GM21723 (cell line): ENCODE data around the gene ITGA5.
A peak's percentile ranks its signal among the peaks of the same experiment; 100 is the strongest.

Experiments
- ATAC-seq: cut with Tn5 transposase; IDR thresholded peaks from one replicate; pipeline ENCODE4 v1.9.1; 2021; ENCODE audit warnings: mild to moderate bottlenecking, moderate library complexity; ENCODE audit not compliant: unreplicated experiment

ITGA5 gene

DNA sequence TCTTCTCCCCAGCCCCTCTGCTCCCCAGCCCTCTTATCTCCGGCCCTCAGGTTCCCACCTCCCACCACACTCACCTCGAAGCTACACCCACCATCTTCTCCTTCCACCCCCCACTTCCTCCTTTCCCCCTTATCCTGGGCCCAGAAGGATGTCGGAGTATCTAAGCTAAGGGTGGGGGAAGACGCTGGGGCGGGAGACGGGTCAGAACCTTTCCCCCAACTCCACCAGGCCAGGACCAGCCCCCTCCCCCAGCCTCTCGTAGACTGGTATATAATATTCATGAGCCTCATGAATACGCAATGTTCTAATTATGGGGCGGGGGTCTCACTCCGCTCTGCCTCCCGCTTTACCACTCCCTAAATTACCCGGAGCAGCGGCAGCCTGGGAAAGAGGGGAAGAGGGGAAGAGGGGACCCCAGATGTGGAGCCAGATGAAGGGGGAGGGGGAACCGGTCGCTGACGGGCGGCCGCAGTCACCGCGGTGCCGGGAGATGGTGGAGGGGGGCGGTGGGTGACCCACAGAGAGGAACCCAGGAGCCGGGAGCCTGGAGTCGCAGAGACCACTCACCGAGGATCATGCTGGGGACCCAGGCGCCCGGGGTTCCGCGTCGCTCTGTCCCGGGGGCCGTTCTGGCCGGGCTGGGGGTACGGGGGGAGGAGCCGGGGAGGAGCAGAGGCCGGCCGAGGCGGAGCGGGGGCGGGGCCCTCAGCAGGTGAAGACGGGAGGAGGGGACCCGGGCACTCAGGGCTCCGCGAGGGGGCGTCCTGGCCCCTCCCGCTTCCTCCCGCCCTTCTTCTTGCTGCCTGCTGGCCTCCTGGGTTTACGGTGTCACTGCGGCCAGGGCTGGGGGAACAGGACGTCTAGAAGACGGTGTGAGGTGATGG lies 28.2 kb downstream of the ITGA5 start:
- ATAC-seq: peak; percentile 59

DNA sequence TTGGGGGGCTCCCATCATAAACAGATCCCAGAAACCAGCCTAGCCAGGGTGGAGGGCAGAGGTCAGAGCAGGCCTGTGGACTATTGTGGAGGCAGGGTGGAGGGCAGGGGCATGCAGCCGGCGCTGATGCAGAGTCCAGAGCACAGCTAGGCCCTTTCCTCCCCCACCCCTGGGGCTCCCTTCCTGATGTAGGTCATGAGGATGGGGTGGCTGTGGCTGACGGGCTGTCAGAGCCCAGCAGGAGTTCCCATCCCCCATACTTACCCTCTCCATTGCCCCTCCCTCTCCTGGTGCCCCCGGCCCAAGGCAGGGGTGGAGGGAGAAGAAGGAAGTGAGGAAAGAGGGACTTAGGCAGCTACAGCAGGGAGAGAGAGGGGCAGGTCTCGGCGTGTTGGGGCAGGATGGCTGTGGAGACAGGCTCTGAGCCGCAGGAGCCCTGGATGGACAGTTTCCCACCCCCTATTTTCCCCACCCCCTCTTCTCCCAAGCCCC lies 28.8 kb downstream of the ITGA5 start:
- no peak for ATAC-seq

DNA sequence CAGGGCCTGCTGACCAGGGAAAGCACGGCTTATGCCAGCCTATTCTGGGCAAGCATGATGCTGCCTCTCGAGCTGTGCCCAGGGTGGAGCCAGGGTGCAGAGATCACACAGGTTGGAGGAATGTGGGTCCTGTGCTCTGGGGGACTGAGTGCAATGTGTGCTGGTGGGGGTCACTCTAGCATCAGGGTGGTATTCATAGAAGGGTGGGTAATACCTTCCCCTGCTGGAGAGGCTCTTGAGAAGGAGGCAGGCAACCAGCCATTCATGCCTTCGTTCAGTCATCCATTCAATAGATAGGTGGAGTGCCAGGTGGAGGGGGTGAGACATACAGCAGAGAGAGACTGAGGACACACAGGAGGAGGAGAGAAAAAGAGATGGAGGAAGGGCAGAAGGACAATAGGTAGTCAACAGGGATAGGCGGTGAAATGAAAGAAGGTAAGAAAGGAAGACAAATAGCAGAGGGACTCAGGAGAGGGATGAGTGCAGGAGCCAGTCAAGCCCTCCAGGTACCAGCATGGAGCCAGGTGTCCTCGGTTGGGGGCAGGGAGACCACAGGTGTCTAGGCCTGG lies 29.4 kb downstream of the ITGA5 start:
- ATAC-seq: no peak

DNA sequence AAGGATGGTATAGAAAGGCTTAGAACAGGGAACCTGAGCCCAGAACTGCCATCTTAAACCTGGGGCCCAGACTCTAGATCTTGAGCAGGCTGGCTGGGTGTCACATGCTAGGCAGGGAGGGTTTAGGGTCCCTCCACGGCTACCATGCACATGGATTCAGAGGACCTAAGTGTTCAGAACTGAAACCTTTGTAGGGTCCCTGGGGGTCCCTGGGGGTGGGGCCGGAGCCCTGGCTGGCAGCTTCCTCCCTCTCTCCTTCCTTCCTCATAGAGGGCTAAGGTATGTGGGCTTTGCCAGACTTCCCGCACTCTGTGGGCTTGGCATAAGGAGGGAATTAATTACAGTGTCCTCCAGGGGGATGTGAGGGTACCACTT lies 29.9 kb downstream of the ITGA5 start:
- no peak for ATAC-seq

DNA sequence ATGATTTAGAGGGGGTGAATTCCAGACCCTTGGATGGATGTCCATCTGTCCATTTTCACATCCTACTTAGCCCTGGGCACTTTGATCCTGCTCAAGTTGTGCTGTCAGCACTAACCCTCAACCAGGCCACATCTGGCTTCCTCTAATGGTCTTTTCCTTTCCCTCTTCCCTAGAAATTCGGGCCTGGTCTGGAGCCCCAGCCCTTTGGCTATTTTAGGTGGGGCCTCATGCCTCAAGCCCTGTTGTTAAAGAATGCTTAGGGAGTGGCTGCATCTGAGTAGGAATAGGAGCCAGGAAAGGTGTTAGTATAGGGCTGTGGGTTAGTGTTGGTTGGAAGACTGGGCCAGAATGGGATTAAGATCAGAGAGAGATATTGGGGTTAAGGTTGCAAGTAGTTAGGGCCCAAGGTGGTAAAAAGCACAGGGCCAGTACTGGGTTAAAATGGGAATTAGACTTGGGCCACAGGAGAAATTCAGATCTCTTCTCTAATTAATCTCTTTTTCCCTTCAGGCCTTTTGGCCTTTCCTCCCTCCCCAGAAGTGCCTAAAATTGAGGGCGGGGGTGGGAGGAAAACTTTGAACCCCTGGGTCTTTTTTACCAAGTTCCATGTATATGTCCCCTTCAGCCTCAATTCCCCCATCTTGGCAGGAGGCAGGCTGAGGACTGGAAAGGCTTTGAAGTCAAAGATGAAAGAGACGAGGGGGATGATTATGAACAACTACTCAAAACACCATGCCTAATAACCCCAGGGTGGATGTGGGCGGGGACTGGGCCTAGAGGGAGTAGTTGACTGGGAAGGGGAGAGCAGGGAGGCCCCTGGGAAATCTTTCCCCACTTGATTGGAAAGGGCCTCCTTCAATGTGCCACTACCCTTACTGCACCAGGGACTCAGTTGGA lies 30.6 kb downstream of the ITGA5 start:
- ATAC-seq: no peak

DNA sequence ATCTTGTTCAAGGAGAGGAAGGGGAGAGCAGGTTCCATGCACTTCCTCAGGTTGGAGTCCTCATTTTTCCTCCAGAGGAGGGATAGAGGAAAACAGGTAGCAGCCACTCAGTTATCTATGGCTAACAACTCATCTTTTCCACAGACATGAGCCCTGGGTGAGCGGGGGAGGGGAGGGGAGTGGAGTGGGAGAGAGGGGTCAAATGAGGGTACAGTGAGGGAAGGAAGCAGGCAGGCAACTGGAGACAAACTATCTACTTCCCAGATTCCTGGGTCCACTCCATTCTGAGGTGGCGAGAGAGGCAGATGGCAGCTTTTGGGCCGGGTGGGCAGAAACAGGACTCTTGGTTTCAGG lies 32.0 kb downstream of the ITGA5 start:
- ATAC-seq: no peak

DNA sequence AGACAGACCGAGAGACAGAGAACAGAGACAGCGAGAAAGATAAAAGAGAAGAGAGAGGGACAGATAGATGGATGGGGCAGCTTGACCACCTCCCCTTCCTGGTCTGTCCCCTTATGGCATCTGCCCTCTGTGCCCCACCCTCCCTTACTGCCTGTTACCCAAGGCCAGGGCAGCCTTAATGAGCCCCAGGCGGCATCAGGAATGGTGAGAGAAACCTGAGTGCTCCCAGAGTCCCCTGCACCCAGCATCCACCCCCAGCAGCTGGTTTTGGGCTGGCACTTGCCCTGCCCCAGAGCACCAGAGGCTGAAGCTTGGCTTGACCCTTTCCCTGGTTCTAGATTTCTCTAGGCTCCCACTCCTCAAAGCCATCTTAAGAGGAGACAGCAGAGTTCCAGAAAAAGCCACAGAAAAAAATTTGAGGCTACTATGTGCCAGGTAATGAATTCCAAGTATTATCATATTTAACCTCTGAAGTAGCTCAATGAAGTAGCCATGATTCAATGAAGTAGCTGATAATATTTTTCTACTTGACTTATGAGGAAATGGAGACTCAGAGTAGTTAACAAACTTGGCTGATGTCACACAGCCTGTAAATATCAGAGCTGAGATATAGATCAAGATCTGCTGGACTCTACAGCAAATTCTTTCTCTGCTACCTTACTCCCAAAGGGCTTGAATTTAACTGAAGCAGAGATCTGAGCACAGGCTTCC lies 32.5 kb downstream of the ITGA5 start:
- no peak for ATAC-seq

DNA sequence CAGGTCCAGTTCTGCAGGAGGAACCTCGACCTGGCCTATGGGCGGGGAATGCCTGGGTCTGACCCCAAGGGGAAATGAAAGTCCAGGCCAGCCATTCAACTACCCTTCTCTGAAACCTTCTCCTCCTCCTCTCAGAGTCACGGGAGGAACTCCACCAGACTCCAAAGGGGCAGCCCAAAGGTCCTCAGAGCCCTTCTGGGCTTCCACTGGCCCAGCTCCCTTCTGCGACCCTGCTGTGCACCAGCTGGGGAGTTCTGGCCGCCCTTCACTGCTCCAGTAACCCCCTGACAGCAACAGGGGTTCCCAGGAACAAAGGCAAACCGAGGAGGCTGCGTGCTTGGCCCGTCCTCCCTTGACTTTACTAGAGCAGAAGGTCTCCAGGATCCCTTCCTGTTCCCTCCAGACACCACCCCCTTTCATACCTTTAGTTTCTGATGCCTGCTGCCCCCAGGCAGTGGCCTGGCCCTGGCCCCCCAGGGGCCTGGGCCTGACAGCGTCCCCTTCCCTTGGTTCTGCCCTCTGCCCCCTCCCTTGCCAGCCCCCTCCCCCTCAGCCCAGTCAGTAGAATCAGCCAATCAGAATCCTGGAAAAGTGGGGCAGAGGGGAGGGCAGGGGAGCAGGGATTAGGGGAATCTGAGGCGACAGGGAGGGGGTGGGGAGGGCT lies 33.7 kb downstream of the ITGA5 start:
- peak; percentile 78 for ATAC-seq

DNA sequence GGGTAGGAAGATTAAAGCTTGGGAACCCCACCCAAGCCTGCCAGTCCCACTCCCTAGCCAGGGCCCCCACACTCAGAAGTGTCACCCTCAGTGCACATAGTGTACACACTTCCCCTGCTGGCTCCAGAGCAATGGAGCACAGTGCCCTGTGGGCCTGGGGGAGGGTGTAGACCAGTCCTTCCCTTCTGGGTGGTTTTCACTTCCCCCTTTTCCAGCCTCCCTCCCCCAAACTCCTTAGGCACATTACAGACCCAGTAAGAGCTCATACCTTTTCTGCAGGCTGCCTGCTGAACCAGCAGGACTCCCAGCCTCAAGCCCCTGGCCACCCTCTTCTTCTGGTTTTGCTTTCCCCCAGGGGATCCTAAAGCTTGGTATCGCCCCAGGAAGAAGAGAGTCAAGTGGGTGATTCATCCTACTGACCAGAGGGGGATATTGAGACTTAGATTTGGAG lies 34.5 kb downstream of the ITGA5 start, which contains the start of gene ZNF385A:
ZNF385A (minus strand) TSS at position 143 of the 451 bp plus-strand sequence. CDS start 219 bp downstream, outside the sequence.
- ATAC-seq: no peak

DNA sequence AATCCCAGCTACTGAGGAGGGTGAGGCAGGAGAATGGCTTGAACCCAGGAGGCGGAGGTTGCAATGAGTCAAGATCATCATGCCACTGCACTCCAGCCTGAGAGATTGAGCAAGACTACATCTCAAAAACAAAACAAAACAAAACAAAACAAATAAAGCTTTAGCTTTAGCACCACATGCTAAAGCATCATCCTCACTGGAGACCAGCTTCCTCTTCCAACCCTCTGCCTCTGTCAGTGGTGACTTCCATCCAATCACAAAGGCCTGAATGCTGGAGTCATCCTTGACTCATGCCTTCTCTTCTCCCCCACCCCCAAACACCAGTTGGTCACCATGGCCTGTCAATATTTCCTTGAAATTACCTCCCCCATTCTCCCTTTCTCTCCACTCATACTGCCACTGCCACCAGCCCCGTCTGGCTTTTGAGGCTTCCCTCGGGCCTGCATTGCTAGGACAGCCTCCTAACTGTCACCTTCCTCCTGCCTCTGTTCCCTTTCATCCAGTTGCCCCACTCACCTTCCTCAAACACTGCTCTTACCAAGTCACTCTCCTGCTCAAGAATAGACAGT lies 35.9 kb downstream of the ITGA5 start:
- no peak for ATAC-seq

DNA sequence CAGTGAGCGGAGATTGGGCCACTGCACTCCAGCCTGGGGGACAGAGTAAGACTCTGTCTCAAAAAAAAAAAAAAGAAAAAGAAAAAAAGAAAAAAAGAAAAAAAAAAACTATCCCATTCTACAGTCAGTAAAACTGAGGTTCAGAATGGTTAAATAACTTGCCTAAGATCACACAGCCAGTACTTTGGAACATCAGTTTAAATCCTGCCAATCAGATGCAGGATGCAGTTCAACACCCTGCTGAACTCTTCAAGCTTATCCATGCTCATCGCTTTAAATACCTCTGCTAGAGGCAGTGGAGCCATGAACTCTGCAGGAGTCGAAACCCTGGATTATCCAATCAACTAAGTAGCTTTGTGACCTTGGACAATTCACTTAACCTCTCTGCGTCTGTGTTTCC lies 37.9 kb downstream of the ITGA5 start:
- ATAC-seq: no peak

DNA sequence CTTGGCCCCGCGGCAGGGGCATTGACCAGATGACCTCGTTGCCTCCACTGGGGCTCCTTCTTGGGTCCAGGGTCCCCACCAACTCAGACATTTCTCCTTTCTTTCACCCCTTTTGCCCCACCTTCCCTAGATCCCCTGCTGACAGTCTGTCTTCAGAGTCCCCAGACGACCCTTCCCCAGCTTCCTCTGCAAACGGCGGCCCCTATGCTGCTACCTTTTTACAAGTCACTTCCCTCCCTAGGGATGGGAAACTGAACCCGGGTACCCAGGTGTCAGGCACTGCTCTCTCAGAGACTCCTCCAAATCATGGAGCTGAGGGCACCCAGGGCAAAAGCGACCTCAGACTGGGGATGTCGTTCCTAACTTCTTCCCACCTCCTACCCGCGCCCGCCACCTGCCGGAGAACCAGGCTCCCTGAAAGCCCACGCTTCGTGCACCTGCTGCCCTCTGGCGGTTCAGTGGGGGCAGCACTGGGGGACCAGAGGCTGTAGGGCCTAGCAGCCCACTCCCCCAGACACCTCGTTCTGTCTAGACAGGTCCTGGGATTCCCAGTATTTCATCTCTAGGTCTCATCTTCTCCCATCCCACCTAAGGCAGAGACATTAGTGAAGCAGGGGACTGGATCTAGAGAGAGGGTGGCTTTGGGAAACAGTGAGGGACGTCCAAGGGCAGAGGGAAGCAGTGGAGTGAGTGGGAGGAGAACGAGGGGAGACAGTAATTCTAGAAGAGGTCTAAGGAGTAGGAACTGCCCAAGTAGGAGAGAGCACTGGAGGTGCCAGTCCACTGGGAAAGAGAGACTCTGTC lies 39.5 kb downstream of the ITGA5 start:
- ATAC-seq: peak; percentile 82

DNA sequence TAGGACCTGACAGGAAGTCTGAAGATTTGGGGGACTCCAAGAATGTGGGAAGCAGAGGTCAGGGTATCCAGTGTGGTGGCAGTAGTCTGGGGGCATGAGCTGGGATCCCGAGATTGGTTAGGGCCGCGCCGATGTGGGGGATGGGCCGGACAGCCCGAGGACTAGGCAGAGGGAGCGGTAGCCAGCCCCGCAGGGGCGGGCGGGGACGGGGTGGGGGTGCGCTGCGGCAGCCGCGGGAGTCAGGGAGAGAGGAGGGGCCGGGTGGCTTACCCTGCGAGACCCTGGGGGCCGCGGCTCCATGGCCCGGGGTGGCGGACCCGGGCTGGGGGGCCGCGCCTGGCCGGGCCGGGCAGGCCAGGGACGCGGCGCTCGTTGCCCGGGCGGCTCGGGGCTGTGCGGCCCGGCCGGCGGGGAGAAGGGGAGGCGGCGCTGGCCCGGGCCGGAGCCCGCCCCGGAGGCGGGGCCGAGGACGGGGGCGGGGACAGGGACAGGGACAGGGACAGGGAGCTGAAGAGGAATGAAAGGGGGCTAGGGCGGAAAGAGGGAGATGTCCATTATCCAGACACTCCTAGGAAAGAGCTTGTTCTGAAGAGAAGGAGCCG lies 40.2 kb downstream of the ITGA5 start:
- ATAC-seq: no peak

DNA sequence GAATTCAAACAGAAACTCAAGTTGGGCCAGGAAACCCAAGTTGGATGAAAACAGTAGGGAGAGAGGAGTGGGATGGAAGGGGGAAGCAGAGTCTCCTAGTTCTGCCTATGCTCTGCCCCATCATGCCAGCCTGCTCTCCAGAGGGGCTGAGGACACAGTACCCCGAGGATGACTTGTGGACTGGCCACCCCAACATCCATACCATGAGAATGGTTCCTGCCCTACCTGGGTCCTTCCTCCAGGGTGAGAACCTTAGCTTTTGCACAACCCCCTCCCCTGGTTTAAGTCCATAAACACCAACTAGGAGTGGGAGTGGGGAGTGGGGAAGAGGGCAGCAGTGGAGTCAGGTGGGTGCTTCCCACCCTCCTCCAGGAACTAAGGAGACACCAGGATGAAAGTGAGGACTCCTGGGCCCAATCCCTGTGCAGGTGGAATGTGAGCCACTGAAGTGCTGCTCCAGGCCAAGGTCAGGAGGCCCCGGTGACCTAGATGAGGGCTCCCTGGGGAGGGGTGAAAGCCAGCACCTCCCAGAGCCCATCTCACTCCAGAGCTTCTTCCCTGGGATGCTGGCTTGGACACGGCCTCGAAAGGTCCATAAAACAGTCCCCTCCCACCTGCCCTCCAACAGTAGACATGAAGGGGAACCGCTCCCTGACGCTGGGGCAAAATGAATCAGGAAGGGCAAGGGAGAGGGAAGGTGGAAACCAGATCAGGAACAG lies 41.1 kb downstream of the ITGA5 start:
- ATAC-seq: no peak

DNA sequence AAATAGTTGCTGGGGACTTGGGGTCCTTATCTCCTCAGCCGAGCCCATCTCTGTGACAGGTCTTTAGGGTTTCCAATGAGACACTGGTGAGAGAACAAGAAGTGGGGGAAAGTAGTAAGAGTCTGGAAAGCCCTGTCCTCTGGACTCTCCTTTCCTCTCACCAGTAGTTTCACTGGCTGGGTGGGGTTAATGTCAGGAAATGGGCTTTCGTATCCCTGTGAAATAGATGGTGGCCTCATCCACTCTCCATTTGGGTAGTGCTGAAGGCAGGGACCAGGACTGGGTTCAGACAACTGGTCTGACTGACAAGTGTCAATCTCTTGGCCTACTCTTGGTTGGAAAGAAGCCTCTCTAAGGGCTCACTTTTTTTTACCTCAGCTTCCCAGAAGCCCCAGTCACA lies 42.1 kb downstream of the ITGA5 start:
- ATAC-seq: no peak

DNA sequence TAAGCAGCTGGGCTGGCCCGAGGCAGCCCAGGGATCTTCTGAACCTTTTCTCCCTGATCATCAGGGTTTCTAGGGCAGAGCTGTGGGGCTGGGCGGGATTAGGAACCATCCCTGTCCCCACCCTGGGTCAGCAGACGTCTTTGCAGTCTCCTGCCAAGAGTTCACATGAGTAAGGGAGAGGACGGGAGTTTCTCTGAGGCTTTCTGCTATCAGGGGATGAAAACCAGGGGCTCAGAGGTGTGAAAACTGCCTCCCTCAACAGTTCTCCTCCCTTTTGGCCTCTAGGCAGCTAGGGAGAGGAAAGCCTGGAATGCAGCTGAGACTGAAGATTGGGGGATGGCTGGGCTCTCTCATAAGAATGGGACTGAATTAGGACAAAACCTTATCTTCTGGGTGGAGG lies 42.5 kb downstream of the ITGA5 start:
- no peak for ATAC-seq

DNA sequence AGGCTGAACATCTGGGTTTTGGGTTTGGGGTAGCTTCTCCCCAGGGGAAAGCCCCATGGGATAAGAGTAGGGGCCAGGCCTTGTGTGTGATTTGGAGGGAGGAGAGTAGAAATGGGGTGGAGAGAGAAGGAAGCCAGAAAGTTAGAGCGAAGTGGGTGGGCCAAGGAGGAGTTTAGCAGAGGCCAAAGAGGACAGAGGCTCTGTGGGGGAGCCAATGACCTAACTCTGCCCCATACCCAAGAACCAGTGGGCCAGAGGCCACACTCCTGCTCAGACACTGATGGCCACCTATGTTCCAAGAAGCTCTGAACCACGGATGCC lies 43.8 kb downstream of the ITGA5 start:
- no peak for ATAC-seq
